ENCODE measurements around the gene MDC1.

DNA sequence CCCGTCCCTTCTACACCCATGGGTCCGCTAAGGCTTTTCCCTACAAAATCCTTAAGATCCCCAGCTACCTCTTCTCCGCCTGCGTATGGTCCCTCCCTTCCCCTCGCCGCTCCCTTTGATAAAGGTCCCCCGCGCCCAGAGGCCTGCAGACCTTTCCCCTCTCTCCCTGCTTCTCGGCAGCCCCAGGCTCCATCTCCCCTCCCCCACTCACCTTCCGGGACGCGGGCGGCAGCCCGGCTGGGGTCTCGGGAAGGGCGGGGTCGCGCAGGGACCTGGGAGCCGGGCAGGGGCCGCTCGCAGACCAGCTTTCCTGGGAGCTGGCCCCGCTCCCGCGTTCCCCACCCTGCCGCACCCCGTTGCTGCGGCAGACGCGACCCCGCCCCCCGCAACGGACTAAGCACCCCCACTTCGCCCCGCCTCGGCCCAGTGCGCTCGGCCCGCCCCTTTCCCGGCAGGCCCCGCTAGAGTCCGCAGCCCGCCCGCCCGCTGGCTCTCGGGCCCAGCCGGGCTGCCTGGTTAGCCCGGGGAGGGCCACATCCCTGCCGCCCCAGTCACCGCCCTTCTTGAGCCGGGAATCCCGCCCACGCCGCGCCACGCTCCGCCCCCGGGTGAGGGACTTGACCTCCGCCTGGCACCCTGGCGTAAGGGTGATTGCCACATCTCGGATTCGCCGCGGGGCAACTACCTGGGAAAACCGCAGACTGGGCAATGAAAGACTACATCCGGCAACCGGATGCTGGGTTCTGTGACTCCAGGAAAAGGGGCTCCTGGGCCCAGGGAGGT lies 25.4 kb upstream of the MDC1 start, which contains the start of gene FLOT1:
- TF ChIP-seq, protein P1, sequence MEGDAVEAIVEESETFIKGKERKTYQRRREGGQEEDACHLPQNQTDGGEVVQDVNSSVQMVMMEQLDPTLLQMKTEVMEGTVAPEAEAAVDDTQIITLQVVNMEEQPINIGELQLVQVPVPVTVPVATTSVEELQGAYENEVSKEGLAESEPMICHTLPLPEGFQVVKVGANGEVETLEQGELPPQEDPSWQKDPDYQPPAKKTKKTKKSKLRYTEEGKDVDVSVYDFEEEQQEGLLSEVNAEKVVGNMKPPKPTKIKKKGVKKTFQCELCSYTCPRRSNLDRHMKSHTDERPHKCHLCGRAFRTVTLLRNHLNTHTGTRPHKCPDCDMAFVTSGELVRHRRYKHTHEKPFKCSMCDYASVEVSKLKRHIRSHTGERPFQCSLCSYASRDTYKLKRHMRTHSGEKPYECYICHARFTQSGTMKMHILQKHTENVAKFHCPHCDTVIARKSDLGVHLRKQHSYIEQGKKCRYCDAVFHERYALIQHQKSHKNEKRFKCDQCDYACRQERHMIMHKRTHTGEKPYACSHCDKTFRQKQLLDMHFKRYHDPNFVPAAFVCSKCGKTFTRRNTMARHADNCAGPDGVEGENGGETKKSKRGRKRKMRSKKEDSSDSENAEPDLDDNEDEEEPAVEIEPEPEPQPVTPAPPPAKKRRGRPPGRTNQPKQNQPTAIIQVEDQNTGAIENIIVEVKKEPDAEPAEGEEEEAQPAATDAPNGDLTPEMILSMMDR (IDR thresholded peaks at IDR 0.05; ENCODE audit: low read depth, low read length, poor library complexity, severe bottlenecking): no peak
- TF ChIP-seq EZH2phosphoT487 (IDR thresholded peaks at IDR 0.05; ENCODE audit: borderline replicate concordance, low read length): no peak

Measured in DOHH2 (cell line).